OCI-LY3 (cell line): ENCODE data around the gene COX20.

Experiments
- CTCF ChIP-seq: fragments of 200-600, 300-600 bp; sonication (generic); IDR thresholded peaks from 2 replicates; pipeline ENCODE4 v1.5.1; 2014; ENCODE audit warnings: antibody characterized with exemption, low read length, low read depth
- EZH2phosphoT487 ChIP-seq: fragments of 200-600 bp; shearing (Covaris generic); IDR thresholded peaks from 2 replicates; pipeline ENCODE4 v1.6.1; 2018; ENCODE audit warnings: antibody characterized with exemption, mixed run types, low read depth

DNA sequence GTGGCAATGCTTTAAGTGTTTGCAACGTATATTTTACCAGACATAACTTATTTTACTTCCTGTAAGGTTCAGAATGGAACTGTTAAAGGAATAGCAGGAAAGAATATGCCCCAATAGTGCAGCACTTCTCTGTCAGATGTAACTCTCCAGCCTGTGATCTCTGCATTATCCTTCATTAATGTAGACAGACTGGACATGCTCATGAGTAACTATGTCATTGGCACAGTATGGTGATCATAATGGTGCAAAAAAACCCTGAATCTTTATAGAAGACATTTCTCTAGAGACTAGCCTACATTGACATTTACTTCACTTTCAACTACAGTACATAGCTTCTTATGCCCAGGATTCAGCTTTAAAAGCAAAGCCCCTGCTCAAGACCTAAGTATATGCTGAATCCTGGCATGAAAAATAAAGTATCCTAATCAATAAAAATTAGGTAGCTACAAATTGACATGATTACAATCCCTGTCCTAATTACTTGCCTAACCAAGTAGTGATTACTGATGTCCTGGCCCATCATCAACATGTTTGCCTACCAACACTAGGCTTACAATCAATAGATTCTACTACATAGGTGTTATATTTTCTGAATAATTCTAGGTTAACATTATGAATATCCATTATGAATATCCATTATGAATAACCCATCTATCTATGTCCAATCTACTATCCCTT is 13.9 kb downstream of the COX20 start:
- no peak for TF ChIP-seq CTCF
- no peak for TF ChIP-seq EZH2phosphoT487
